Mesenchymal stem cell (in vitro differentiated cells and primary cell): ENCODE data around the gene FKBP14.
"Not testable (repeated sequence)": the region's sequence is repeated elsewhere in the genome, so short reads cannot be mapped to it uniquely, and the experiment has no call there.

Experiments
- DNase-seq: peaks from one replicate; pipeline ENCODE4 v3.0.0-alpha.2; 2013
- H2AFZ ChIP-seq: one replicate; pipeline ENCODE4 v1.6.1; 2013; ENCODE audit warnings: low read depth, mild to moderate bottlenecking, control low read depth, inconsistent platforms, low read length, moderate library complexity
- H2AK5ac ChIP-seq: 2 replicates; pipeline ENCODE4 v1.6.1; 2013; ENCODE audit warnings: low read length, moderate library complexity, mild to moderate bottlenecking, inconsistent platforms; ENCODE audit not compliant: severe bottlenecking
- H2BK120ac ChIP-seq: one replicate; pipeline ENCODE4 v1.6.1; 2013; ENCODE audit warnings: low read depth, mild to moderate bottlenecking, inconsistent platforms, low read length, moderate library complexity
- H2BK12ac ChIP-seq, 2 experiments: one replicate each; pipeline ENCODE4 v1.6.1; 2013; ENCODE audit warnings: inconsistent platforms in 2 of 2, low read length in 2 of 2, mild to moderate bottlenecking in 2 of 2, moderate library complexity in 2 of 2, control low read depth in 1 of 2
- H2BK15ac ChIP-seq: one replicate; pipeline ENCODE4 v1.6.1; 2013; ENCODE audit warnings: mild to moderate bottlenecking, low read depth, inconsistent platforms; ENCODE audit not compliant: poor library complexity, severe bottlenecking
- H2BK5ac ChIP-seq: 2 replicates; pipeline ENCODE4 v1.6.1; 2013; ENCODE audit warnings: low read depth, mild to moderate bottlenecking, low read length, control low read depth, inconsistent platforms; ENCODE audit not compliant: poor library complexity, severe bottlenecking
- H3K14ac ChIP-seq, 2 experiments: one replicate each; pipeline ENCODE4 v1.6.1; 2013; ENCODE audit warnings: inconsistent platforms in 2 of 2, low read length in 2 of 2, control low read depth in 1 of 2, mild to moderate bottlenecking in 1 of 2, moderate library complexity in 1 of 2
- H3K18ac ChIP-seq, 2 experiments: one replicate each; pipeline ENCODE4 v1.6.1; 2013; ENCODE audit warnings: inconsistent platforms in 2 of 2, low read length in 2 of 2, control low read depth in 1 of 2, low read depth in 1 of 2, mild to moderate bottlenecking in 1 of 2
- H3K23ac ChIP-seq, 2 experiments: one replicate each; pipeline ENCODE4 v1.6.1; 2013; ENCODE audit warnings: inconsistent platforms in 2 of 2, low read length in 2 of 2, mild to moderate bottlenecking in 2 of 2, moderate library complexity in 2 of 2, control low read depth in 1 of 2
- H3K27ac ChIP-seq: 2 replicates; pipeline ENCODE4 v1.5.1; 2013; ENCODE audit warnings: mild to moderate bottlenecking, moderate library complexity, low read length, control low read depth, inconsistent platforms; ENCODE audit not compliant: poor library complexity, severe bottlenecking
- H3K27me3 ChIP-seq, 2 experiments: 2 replicates each; pipeline versions ENCODE4 v1.6.1 to v1.7.0; 2013; ENCODE audit warnings: low read length in 2 of 2, mild to moderate bottlenecking in 2 of 2, moderate library complexity in 2 of 2, control low read depth in 1 of 2, inconsistent platforms in 1 of 2; ENCODE audit not compliant: control insufficient read depth in 1 of 2, insufficient read depth in 1 of 2
- H3K36me3 ChIP-seq, 2 experiments: 2 replicates each; pipeline versions ENCODE4 v1.6.1 to v1.7.0; 2013; ENCODE audit warnings: low read length in 2 of 2, control low read depth in 1 of 2, inconsistent platforms in 1 of 2, low read depth in 1 of 2, mild to moderate bottlenecking in 1 of 2; ENCODE audit not compliant: insufficient read depth in 2 of 2, control insufficient read depth in 1 of 2
- H3K4ac ChIP-seq, 2 experiments: one replicate each; pipeline ENCODE4 v1.6.1; 2013; ENCODE audit warnings: inconsistent platforms in 2 of 2, low read length in 2 of 2, mild to moderate bottlenecking in 2 of 2, moderate library complexity in 2 of 2, control low read depth in 1 of 2, low read depth in 1 of 2
- H3K4me1 ChIP-seq: 2 replicates; pipeline ENCODE4 v1.6.1; 2013; ENCODE audit warnings: low read depth, low read length, control low read depth; ENCODE audit not compliant: control insufficient read depth, insufficient read depth
- H3K4me2 ChIP-seq: 2 replicates; pipeline ENCODE4 v1.6.1; 2013; ENCODE audit warnings: low read length, mild to moderate bottlenecking, inconsistent platforms; ENCODE audit not compliant: poor library complexity, severe bottlenecking
- H3K4me3 ChIP-seq, 2 experiments: 2 replicates each; pipeline versions ENCODE4 v1.5.1 to v1.7.0; 2013; ENCODE audit warnings: low read length in 2 of 2, mild to moderate bottlenecking in 2 of 2, control low read depth in 1 of 2, low read depth in 1 of 2; ENCODE audit not compliant: insufficient read depth in 1 of 2
- H3K79me1 ChIP-seq: replicated peaks from 2 replicates; pipeline ENCODE4 v1.6.1; 2013; ENCODE audit warnings: mild to moderate bottlenecking, control low read depth, low read length, inconsistent platforms; ENCODE audit not compliant: poor library complexity, severe bottlenecking
- H3K9ac ChIP-seq: 2 replicates; pipeline ENCODE4 v1.7.0; 2013; ENCODE audit warnings: mild to moderate bottlenecking, low read length, moderate library complexity
- H3K9me3 ChIP-seq: 2 replicates; pipeline ENCODE4 v1.7.0; 2013; ENCODE audit warnings: mild to moderate bottlenecking, low read length; ENCODE audit not compliant: control insufficient read depth
- H4K8ac ChIP-seq: one replicate; pipeline ENCODE4 v1.6.1; 2013; ENCODE audit warnings: inconsistent platforms, mild to moderate bottlenecking, low read length, moderate library complexity
- H4K91ac ChIP-seq: one replicate; pipeline ENCODE4 v1.6.1; 2013; ENCODE audit warnings: mild to moderate bottlenecking, low read length, inconsistent platforms
- WGBS: methylation state at CpG from one replicate; pipeline ENCODE4 v1.1.7; 2013; ENCODE audit warnings: mixed read lengths; 5-methylcytosine and 5-hydroxymethylcytosine counted together

The FKBP14 gene

DNA sequence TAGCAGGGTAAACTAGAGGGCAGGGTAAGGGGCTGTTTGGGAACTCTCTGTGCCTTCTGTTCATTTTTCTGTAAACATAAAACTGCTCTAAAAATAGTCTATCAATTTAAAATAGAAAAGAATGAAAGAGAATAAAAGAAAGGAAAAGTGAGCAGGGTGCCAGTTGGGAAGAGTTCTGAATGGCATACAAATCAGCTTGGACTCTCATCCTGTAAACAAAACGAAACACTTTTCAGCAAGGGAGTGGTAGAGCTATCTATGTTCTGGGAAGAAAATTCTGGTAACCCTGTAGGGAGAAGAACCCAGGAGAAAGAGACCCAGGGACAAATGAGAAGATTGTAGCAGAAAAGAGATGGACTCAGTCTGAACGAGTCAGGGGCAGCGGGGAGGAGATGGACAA, 61.5 kb downstream of the FKBP14 start:
- Histone ChIP-seq H3K4me2 (no peak overlapping the region), H3K36me3 (peaks cover 3 to 61% of the 10 kb centered on the region in 2 experiments), H3K14ac (no peak overlapping the region), H2BK120ac (no peak overlapping the region), H2BK15ac (no peak overlapping the region), H3K9ac (no peak overlapping the region), H2AFZ (no peak overlapping the region), H2AK5ac (no peak overlapping the region), H4K8ac (no peak overlapping the region), H2BK5ac (no peak overlapping the region), H3K9me3 (no peaks in the 10 kb centered on the region), H3K4ac (no peak overlapping the region), H3K4me1 (peaks cover 2% of the 10 kb centered on the region), H3K27me3 (no peaks in the 10 kb centered on the region), H3K23ac (no peak overlapping the region), H3K27ac (no peak overlapping the region), H3K18ac (no peak overlapping the region), H3K4me3 (no peak overlapping the region), H2BK12ac (no peak overlapping the region), H4K91ac (no peak overlapping the region), H3K79me1 (peaks cover 22% of the 10 kb centered on the region)
- 98% methylated on average over 3 of the region's 3 CpGs for WGBS
- DNase-seq: no peak

DNA sequence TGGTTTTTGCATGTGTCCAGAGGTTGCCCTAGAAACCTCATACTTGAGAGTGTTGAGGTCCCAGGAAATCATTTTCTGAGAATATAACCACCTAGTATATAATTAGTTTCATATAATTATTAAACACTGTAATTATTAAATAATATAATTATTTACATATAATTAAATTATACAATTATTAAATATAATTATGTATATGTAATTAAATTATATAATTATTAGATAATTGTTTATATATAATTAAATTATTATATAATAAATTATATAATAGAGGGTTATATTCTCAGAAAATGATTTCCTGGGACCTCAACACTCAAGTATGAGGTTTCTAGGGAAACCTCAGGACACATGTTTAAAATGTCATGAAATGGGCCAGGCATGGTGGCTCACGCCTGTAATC, 64.5 kb downstream of the FKBP14 start:
- Histone ChIP-seq H3K36me3 (peaks cover 8 to 60% of the 10 kb centered on the region in 2 experiments), H2BK15ac (no peak overlapping the region), H2BK120ac (no peak overlapping the region), H3K9me3 (no peaks in the 10 kb centered on the region), H3K4ac (no peak overlapping the region), H3K27ac (no peak overlapping the region), H2BK12ac (no peak overlapping the region), H3K23ac (no peak overlapping the region), H4K91ac (no peak overlapping the region), H3K79me1 (peaks cover 38% of the 10 kb centered on the region), H3K18ac (no peak overlapping the region), H4K8ac (no peak overlapping the region), H2BK5ac (no peak overlapping the region), H3K4me2 (no peak overlapping the region), H3K14ac (no peak overlapping the region), H2AK5ac (no peak overlapping the region), H3K27me3 (no peaks in the 10 kb centered on the region), H2AFZ (no peak overlapping the region), H3K9ac (no peak overlapping the region), H3K4me3 (no peak overlapping the region), H3K4me1 (peaks cover 6% of the 10 kb centered on the region)
- 90% methylated on average over 1 of the region's 1 CpG for WGBS
- no peak for DNase-seq

DNA sequence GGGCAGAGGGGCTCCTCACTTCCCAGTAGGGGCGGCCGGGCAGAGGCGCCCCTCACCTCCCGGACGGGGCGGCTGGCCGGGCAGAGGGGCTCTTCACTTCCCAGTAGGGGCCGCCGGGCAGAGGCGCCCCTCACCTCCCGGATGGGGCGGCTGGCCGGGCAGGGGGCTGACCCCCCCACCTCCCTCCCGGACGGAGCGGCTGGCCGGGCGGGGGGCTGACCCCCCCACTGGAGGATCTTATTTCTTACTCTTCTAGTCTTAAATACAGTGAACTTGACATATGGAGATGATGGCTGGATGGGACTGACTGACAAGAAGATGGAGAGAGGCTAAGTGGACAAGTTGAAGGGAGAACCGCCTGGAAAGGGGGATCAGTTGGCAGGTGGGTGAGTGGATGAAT, 64.9 kb downstream of the FKBP14 start:
- not testable (repeated sequence) for H3K4ac ChIP-seq, H4K8ac ChIP-seq, H3K9ac ChIP-seq, H2BK5ac ChIP-seq, H2AFZ ChIP-seq, H2AK5ac ChIP-seq, H2BK12ac ChIP-seq, H3K27me3 ChIP-seq, H3K4me3 ChIP-seq, H2BK120ac ChIP-seq, H3K27ac ChIP-seq, H3K18ac ChIP-seq, H3K23ac ChIP-seq, DNase-seq, H3K4me2 ChIP-seq, H4K91ac ChIP-seq, H3K4me1 ChIP-seq, H2BK15ac ChIP-seq, H3K14ac ChIP-seq, H3K9me3 ChIP-seq
- Histone ChIP-seq H3K79me1 (peaks cover 40% of the 10 kb centered on the region), H3K36me3 (peaks cover 8 to 55% of the 10 kb centered on the region in 2 experiments)
- 100% methylated on average over 5 of the region's 19 CpGs for WGBS
